Right atrium auricular region (tissue), 2 donors: Measurements from ENCODE around the gene DENND1A. TPM values are rescaled to one million over a fixed set of nuclear protein-coding genes. Genes with fewer than 3 reads are reported as not detected.

Source experiments
- DNase-seq: peaks from one replicate; pipeline ENCODE4 v3.0.0-alpha.2; 2019; ENCODE audit warnings: low spot score
- H3K27ac ChIP-seq, 2 donors: fragments of 200-600 bp; sonication (generic); 1 replicate in 1 of 2; 2 replicates in 1 of 2; pipeline ENCODE4 v1.5.1; 2016 to 2019
- H3K27me3 ChIP-seq, 2 donors: fragments of 200-600 bp; sonication (generic); one replicate each; pipeline versions ENCODE4 v1.5.1 to v1.6.0; 2017 to 2019
- H3K36me3 ChIP-seq: fragments of 200-600 bp; sonication (generic); one replicate; pipeline ENCODE4 v1.5.1; 2016
- H3K4me1 ChIP-seq, 2 donors: fragments of 200-600 bp; sonication (generic); one replicate each; pipeline versions ENCODE4 v1.5.1 to v1.6.0; 2017 to 2019
- H3K4me3 ChIP-seq, 2 donors: fragments of 200-600 bp; sonication (generic); 1 replicate in 1 of 2; 2 replicates in 1 of 2; pipeline ENCODE4 v1.5.1; 2017 to 2019; ENCODE audit warnings: mild to moderate bottlenecking in 1 of 2, moderate library complexity in 1 of 2
- H3K9me3 ChIP-seq, 2 donors: fragments of 200-600 bp; sonication (generic); one replicate each; pipeline ENCODE4 v1.5.1; 2019
- total RNA-seq, 2 donors: library from RNA; depleted of rRNA; stranded (reverse); fragments of >200 nt; gene quantifications; one replicate each; pipeline ENCODE4 v1.1.0, GENCODE V29; 2016
- TF ChIP-seq, protein P1 (sequence below), 2 donors: fragments of 200-600 bp; sonication (generic); IDR thresholded peaks; one replicate each; pipeline ENCODE4 v1.5.1; 2019; ENCODE audit warnings: antibody characterized with exemption in 2 of 2

The DENND1A gene
- total RNA-seq, 2 donors from 2014 or later, result 14.9 to 23.6 TPM

DNA sequence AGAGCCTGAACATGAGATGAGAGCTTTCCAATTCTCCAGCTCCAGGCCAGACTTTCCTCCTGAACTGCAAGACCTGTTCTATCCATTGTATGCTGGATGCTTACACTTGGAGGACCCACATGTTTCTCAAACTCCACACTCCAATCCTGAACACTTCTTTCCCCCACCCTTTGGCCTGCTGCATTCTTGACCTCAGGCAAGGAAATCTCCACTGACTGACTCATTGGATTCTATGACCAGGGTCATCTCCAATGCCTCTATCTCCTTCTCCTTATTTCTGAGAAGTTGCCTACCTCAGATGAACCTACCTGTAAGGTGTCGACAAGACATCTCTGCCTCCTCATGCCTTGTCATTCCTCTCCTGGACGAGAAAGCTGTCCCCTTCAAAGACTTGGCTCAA lies 420.3 kb downstream of the DENND1A start:
- H3K27ac ChIP-seq, result no peak overlapping the region
- TF ChIP-seq, protein P1, sequence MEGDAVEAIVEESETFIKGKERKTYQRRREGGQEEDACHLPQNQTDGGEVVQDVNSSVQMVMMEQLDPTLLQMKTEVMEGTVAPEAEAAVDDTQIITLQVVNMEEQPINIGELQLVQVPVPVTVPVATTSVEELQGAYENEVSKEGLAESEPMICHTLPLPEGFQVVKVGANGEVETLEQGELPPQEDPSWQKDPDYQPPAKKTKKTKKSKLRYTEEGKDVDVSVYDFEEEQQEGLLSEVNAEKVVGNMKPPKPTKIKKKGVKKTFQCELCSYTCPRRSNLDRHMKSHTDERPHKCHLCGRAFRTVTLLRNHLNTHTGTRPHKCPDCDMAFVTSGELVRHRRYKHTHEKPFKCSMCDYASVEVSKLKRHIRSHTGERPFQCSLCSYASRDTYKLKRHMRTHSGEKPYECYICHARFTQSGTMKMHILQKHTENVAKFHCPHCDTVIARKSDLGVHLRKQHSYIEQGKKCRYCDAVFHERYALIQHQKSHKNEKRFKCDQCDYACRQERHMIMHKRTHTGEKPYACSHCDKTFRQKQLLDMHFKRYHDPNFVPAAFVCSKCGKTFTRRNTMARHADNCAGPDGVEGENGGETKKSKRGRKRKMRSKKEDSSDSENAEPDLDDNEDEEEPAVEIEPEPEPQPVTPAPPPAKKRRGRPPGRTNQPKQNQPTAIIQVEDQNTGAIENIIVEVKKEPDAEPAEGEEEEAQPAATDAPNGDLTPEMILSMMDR (IDR thresholded peaks at IDR 0.05), result no peak
- no peak for DNase-seq

DNA sequence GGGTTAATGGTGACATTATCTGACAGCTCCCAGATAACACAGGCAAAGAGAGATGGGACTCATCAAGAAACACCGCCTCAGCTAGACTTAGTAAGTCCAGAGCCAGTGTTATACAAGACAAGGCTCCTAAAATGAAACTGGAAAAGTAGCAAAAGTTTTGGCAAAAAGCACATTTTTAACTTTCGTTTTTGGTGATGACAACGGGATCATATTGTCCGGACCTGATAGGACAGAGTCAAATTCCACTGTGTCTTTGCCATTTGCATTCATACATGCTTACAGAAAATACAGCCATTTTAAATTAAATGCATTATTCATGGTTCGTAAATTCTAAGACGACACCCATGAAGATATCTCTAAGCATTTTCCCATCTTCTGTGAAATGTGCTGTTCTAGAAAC lies 421.9 kb downstream of the DENND1A start:
- DNase-seq, result no peak
- Histone ChIP-seq H3K36me3 (no peaks in the 10 kb centered on the region), H3K4me3 (peak overlapping the region in 1 of 2 donors; percentile 2), H3K9me3 (no peaks in the 10 kb centered on the region), H3K27ac (no peak overlapping the region), H3K4me1 (peaks cover 0 to 18% of the 10 kb centered on the region in 2 donors), H3K27me3 (no peaks in the 10 kb centered on the region)
- TF ChIP-seq, protein P1 (IDR thresholded peaks at IDR 0.05), result no peak

More for the DNA sequence above, 420.3 kb downstream of the DENND1A start:
- Histone ChIP-seq H3K27me3 (no peaks in the 10 kb centered on the region), H3K4me3 (no peak overlapping the region), H3K9me3 (no peaks in the 10 kb centered on the region), H3K36me3 (no peaks in the 10 kb centered on the region), H3K4me1 (peaks cover 0 to 18% of the 10 kb centered on the region in 2 donors)

DNA sequence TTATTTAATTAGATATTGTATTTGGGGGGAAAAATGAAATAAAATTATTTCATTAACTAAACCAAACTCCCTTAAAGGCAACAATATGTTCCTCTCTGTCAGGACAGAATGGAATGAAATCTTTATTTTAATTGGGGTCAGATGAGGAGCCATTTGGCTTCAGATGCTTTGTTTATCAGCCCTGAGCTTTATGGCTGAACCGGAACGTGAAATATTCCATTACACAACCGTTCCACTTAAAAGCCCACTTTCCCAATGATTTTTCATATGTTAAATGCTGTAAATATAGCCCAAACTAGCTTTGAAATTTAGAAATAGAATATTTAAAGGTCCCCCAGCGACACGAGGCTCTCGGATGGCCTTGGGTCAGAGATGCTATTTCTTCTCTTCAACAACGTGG lies 424.4 kb downstream of the DENND1A start:
- no peaks in the 10 kb centered on the region for H3K9me3 ChIP-seq
- H3K27ac ChIP-seq, result no peak overlapping the region
- no peak overlapping the region for H3K4me3 ChIP-seq
- H3K27me3 ChIP-seq, result no peaks in the 10 kb centered on the region
- TF ChIP-seq, protein P1 (IDR thresholded peaks at IDR 0.05), result no peak
- no peak for DNase-seq
- H3K4me1 ChIP-seq, result peaks cover 0 to 18% of the 10 kb centered on the region in 2 donors
- no peaks in the 10 kb centered on the region for H3K36me3 ChIP-seq

DNA sequence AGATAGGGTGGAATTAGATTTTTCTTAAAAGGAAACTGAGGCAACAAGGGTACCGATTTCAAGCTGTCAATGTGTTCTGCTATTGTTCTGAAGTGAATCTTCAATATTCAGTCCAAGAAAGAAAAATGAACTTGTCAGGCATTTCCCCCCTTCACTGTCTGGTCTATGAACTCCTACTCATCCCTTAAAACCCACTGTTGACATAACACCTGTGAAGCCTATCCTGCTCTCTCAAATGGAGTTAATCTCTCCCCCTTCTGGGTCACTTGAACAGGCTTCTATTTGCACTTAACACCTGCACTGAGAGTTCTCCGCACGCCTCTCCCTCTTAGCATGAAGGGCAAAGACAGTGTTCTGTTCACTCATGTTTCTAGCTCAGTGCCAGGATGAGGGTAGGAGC lies 429.6 kb downstream of the DENND1A start:
- H3K9me3 ChIP-seq, result no peaks in the 10 kb centered on the region
- H3K27ac ChIP-seq, result no peak overlapping the region
- TF ChIP-seq, protein P1 (IDR thresholded peaks at IDR 0.05), result no peak
- no peak overlapping the region for H3K4me3 ChIP-seq
- H3K4me1 ChIP-seq, result no peaks in the 10 kb centered on the region
- H3K27me3 ChIP-seq, result no peaks in the 10 kb centered on the region
- H3K36me3 ChIP-seq, result no peaks in the 10 kb centered on the region
- DNase-seq, result no peak

DNA sequence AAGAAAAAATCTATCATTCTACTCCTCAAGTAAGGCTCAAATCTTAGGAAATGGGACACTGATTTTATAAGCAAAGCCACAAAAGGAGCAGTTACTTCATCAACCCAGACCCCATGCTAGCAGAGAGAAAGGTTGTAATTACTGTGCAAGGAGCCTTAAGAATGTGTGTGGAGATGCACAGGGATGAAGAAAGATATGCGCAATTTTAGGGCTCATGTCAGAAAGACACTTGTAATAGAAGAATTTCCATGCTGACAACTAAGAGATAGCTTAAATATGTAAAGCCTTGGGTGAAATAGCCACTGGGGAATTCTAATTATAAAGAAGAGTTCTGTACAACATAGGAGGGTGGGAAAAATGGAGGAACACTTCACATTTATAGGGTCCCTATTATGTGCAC lies 432.1 kb downstream of the DENND1A start:
- no peak for DNase-seq
- TF ChIP-seq, protein P1 (IDR thresholded peaks at IDR 0.05), result no peak
- Histone ChIP-seq H3K4me3 (no peak overlapping the region), H3K27ac (no peak overlapping the region), H3K36me3 (no peaks in the 10 kb centered on the region), H3K9me3 (no peaks in the 10 kb centered on the region), H3K27me3 (no peaks in the 10 kb centered on the region), H3K4me1 (no peaks in the 10 kb centered on the region)

DNA sequence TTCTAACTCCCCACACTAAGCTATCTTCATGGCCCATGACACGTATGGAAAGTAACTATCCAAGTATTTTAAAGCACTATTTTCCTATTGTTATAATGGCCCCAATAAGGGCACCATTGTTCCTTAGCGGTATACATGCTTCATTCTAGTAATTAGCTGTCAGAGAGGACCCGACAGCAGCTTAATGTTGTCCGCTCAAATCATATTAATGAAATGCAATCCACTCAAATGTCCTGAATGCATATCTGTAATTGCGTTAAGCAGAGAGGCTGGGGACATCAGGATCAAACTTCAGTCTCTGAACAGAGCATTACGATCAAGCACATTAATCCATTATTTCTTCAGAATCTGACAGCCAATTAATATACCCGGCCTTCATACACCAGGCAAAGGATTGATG lies 434.2 kb downstream of the DENND1A start:
- H3K4me3 ChIP-seq, result no peak overlapping the region
- DNase-seq, result no peak
- TF ChIP-seq, protein P1 (IDR thresholded peaks at IDR 0.05), result no peak
- H3K9me3 ChIP-seq, result no peaks in the 10 kb centered on the region
- no peaks in the 10 kb centered on the region for H3K27me3 ChIP-seq
- H3K36me3 ChIP-seq, result no peaks in the 10 kb centered on the region
- H3K4me1 ChIP-seq, result no peaks in the 10 kb centered on the region
- H3K27ac ChIP-seq, result no peak overlapping the region
